GM12864 (cell line): ENCODE measurements around the gene PPIF.

Source experiments
- DNase-seq: peaks from one replicate; pipeline ENCODE4 v3.0.0-alpha.2; 2011; ENCODE audit warnings: low read depth
- H3K4me3 ChIP-seq: 2 replicates; pipeline ENCODE4 v1.5.1; 2011; ENCODE audit warnings: mild to moderate bottlenecking, low read depth, low read length, control low read depth
- CTCF ChIP-seq: IDR thresholded peaks from 2 replicates; pipeline ENCODE4 v1.5.1; 2011; ENCODE audit warnings: low read depth, mild to moderate bottlenecking, moderate library complexity, low read length, control low read depth, inconsistent platforms; ENCODE audit errors: missing control alignments

The PPIF gene

DNA sequence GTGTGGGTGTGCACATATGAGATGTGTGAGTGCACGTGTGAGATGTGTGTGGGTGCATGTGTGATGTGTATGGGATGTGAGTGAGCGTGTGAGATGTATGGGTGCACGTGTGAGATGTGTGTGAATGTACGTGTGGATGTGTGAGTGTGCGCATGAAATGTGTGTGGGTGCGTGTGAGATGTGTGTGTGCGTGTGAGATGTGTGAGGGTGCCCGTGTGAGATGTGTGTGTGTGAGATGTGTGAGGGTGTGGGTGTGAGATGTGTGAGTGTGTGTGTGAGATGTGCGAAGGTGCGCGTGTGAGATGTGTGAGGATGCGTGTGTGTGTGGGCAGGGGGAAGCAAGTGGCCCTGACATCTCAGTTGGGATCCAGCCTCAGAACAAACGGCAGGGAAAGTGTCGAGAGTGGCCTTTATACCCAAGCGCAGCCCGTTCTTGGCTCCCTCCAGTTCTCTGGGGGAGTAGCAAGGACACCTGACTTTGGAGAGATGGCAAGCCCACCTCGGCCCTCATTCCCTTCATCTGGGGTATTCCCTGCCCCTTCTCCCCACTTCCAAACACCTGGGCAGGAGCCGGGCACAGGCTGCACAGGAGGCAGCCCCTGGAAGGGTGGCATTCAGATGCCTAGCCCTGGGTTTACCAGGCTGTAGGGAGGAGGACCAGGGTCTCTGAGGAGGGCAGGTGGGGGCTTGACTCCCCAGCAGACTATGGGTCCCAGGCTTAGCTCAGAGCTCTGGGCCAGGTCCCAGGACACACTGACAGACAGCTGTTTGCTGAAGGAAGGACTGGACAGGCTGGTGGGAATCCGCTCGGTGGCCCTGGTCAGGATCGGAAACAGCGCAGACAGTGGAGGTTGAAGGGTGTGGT, 31.6 kb downstream of the PPIF start:
- no peak overlapping the region for H3K4me3 ChIP-seq
- DNase-seq, result no peak
- no peak for TF ChIP-seq CTCF

GRCh38 chr10:79379512-79380124, 32.3 kb downstream of the PPIF start:
- TF ChIP-seq CTCF, result no peak

GRCh38 chr10:79380125-79380945, 33.1 kb downstream of the PPIF start:
- DNase-seq, result no peak
- no peak overlapping the region for H3K4me3 ChIP-seq
- no peak for TF ChIP-seq CTCF

More at GRCh38 chr10:79379512-79380124, 32.3 kb downstream of the PPIF start:
- DNase-seq, result no peak
- H3K4me3 ChIP-seq, result no peak overlapping the region

GRCh38 chr10:79380946-79381721, 33.9 kb downstream of the PPIF start:
- no peak for TF ChIP-seq CTCF

GRCh38 chr10:79381804-79382221, 34.5 kb downstream of the PPIF start:
- no peak for TF ChIP-seq CTCF
- no peak overlapping the region for H3K4me3 ChIP-seq
- no peak for DNase-seq

More at GRCh38 chr10:79380946-79381721, 33.9 kb downstream of the PPIF start:
- H3K4me3 ChIP-seq, result no peak overlapping the region
- DNase-seq, result no peak

GRCh38 chr10:79382491-79382941, 35.2 kb downstream of the PPIF start:
- DNase-seq, result no peak
- no peak overlapping the region for H3K4me3 ChIP-seq
- TF ChIP-seq CTCF, result no peak
